ENCODE measurements around the gene HS3ST3A1. TPM values are rescaled to one million over a fixed set of nuclear protein-coding genes. Genes with fewer than 3 reads are reported as not detected.

The HS3ST3A1 gene
- total and polyA plus RNA-seq, 2 experiments from 2014 or later = 5.4 to 24.1 TPM

- TF ChIP-seq REST (IDR thresholded peaks at IDR 0.05; ENCODE audit: unreplicated experiment) (no peak), ETS1 (IDR thresholded peaks at IDR 0.05) (no peak)
Observed at GRCh38 chr17:13642188-13642587, 40.5 kb upstream of the HS3ST3A1 start (continued).

GRCh38 chr17:13640551-13640950, 38.8 kb upstream of the HS3ST3A1 start:
- Histone ChIP-seq H4K20me1 (replicated peaks; ENCODE audit: insufficient read depth) (no peaks in the 10 kb centered on the region), H3K27me3 (ENCODE audit: insufficient read depth) (no peaks in the 10 kb centered on the region), H3K36me3 (ENCODE audit: insufficient read depth) (no peaks in the 10 kb centered on the region), H3K4me3 (no peak overlapping the region), H3K4me2 (no peak overlapping the region), H3K4me1 (ENCODE audit: insufficient read depth) (peaks cover 8% of the 10 kb centered on the region; the same call in 1 of the 2 replicates), H2AFZ (peak overlapping the region; percentile 35; the same call in 1 of the 2 replicates), H3K27ac (ENCODE audit: low read depth) (no peak overlapping the region), H3F3A (replicated peaks; ENCODE audit: low read depth) (no peaks in the 10 kb centered on the region), H3K9me2 (ENCODE audit: insufficient read depth) (peaks cover 9% of the 10 kb centered on the region; the same call in 1 of the 2 replicates), H3K79me2 (replicated peaks; ENCODE audit: insufficient read depth) (no peaks in the 10 kb centered on the region)
- H3K27me3 Mint-ChIP-seq (ENCODE audit: insufficient read depth, low read depth, poor library complexity) = no peaks in the 10 kb centered on the region
- peaks cover 3% of the 10 kb centered on the region; the same call in 1 of the 3 replicates for H3K9me3 Mint-ChIP-seq
- H3K4me1 Mint-ChIP-seq = peaks cover 25% of the 10 kb centered on the region
- peak overlapping the region; percentile 3; the same call in 1 of the 2 replicates for H3K27ac Mint-ChIP-seq
- no peak overlapping the region for H3K4me3 Mint-ChIP-seq
- no peak for DNase-seq (ENCODE audit: low spot score)
- H3K36me3 Mint-ChIP-seq (ENCODE audit: low read depth) = peaks cover 3% of the 10 kb centered on the region; the same call in 1 of the 3 replicates
- ATAC-seq = peak; percentile 60
- TF ChIP-seq ETS1 (IDR thresholded peaks at IDR 0.05) (no peak), NANOG (IDR thresholded peaks at IDR 0.05; ENCODE audit: borderline replicate concordance) (no peak), STAT1 (IDR thresholded peaks at IDR 0.05; ENCODE audit: unreplicated experiment) (no peak)

GRCh38 chr17:13638855-13639458, 37.2 kb upstream of the HS3ST3A1 start:
- Histone ChIP-seq H3K27ac (ENCODE audit: low read depth) (no peak overlapping the region), H3K4me1 (ENCODE audit: insufficient read depth) (peaks cover 8% of the 10 kb centered on the region; the same call in 1 of the 2 replicates), H3K79me2 (replicated peaks; ENCODE audit: insufficient read depth) (no peaks in the 10 kb centered on the region), H3K4me3 (no peak overlapping the region), H3K9me2 (ENCODE audit: insufficient read depth) (peaks cover 9% of the 10 kb centered on the region; the same call in 1 of the 2 replicates), H3K27me3 (ENCODE audit: insufficient read depth) (no peaks in the 10 kb centered on the region), H3K4me2 (no peak overlapping the region), H3K36me3 (ENCODE audit: insufficient read depth) (no peaks in the 10 kb centered on the region), H2AFZ (no peak overlapping the region), H3F3A (replicated peaks; ENCODE audit: low read depth) (no peaks in the 10 kb centered on the region), H4K20me1 (replicated peaks; ENCODE audit: insufficient read depth) (no peaks in the 10 kb centered on the region)
- Mint-ChIP-seq H3K4me1 (peaks cover 25% of the 10 kb centered on the region), H3K36me3 (ENCODE audit: low read depth) (peaks cover 3% of the 10 kb centered on the region; the same call in 1 of the 3 replicates), H3K27me3 (ENCODE audit: insufficient read depth, low read depth, poor library complexity) (no peaks in the 10 kb centered on the region), H3K9me3 (peaks cover 3% of the 10 kb centered on the region; the same call in 1 of the 3 replicates), H3K27ac (no peak overlapping the region), H3K4me3 (no peak overlapping the region)
- peak; percentile 68 for ATAC-seq
- DNase-seq (ENCODE audit: low spot score) = peak; percentile 43
- TF ChIP-seq NANOG (IDR thresholded peaks at IDR 0.05; ENCODE audit: borderline replicate concordance) = no peak
- TF ChIP-seq REST (IDR thresholded peaks at IDR 0.05; ENCODE audit: unreplicated experiment) = no peak
- TF ChIP-seq POLR2AphosphoS5 (IDR thresholded peaks at IDR 0.05; ENCODE audit: low read depth) = no peak
- no peak for TF ChIP-seq STAT1 (IDR thresholded peaks at IDR 0.05; ENCODE audit: unreplicated experiment)
- TF ChIP-seq CREB1 (CRISPR knock-in tag; IDR thresholded peaks at IDR 0.05; ENCODE audit: low read depth) = 0 out of 2 replicates have a peak, but pooled peaks have one; percentile 8
- no peak; the same call in 1 of the 2 replicates for TF ChIP-seq ZNF114 (CRISPR knock-in tag; IDR thresholded peaks at IDR 0.05)
- no peak for TF ChIP-seq ZNF331 (CRISPR knock-in tag; IDR thresholded peaks at IDR 0.05; ENCODE audit: low read depth)
- no peak for TF ChIP-seq JUNB (IDR thresholded peaks at IDR 0.05; ENCODE audit: unreplicated experiment)
- no peak for TF ChIP-seq ETS1 (IDR thresholded peaks at IDR 0.05)
